ENCODE measurements around the gene LGALSL.
A peak's percentile ranks its signal among the peaks of the same experiment; 100 is the strongest.

LGALSL gene

GRCh38 chr2:64474121-64474571 lies 20.2 kb downstream of the LGALSL start:
- no peak for DNase-seq

- no peak for DNase-seq
These were observed 20.7 kb downstream of the LGALSL start for GRCh38 chr2:64474636-64475035.

GRCh38 chr2:64477037-64477436 lies 23.1 kb downstream of the LGALSL start:
- DNase-seq = no peak

GRCh38 chr2:64477979-64478378 lies 24.0 kb downstream of the LGALSL start:
- DNase-seq = no peak

- no peak for DNase-seq
These were observed 24.7 kb downstream of the LGALSL start for GRCh38 chr2:64478502-64479230.

GRCh38 chr2:64479259-64480117 lies 25.5 kb downstream of the LGALSL start:
- DNase-seq = no peak

GRCh38 chr2:64481665-64482064 lies 27.7 kb downstream of the LGALSL start:
- DNase-seq = no peak

- DNase-seq = no peak
These were observed 28.3 kb downstream of the LGALSL start for GRCh38 chr2:64482243-64482642.

GRCh38 chr2:64482765-64483504 lies 29.0 kb downstream of the LGALSL start:
- no peak for DNase-seq

- no peak for DNase-seq
These were observed 31.4 kb downstream of the LGALSL start for GRCh38 chr2:64485331-64485730.

- no peak for DNase-seq
These were observed 32.0 kb downstream of the LGALSL start for GRCh38 chr2:64485961-64486360.

- DNase-seq = no peak
These were observed 33.5 kb downstream of the LGALSL start for GRCh38 chr2:64487256-64488049.

GRCh38 chr2:64488050-64488974 lies 34.4 kb downstream of the LGALSL start:
- DNase-seq = peak; percentile 79 to 82

GRCh38 chr2:64489081-64489751 lies 35.3 kb downstream of the LGALSL start:
- DNase-seq = no peak

- no peak for DNase-seq
These were observed 37.5 kb downstream of the LGALSL start for GRCh38 chr2:64491426-64491825.

GRCh38 chr2:64492272-64492671 lies 38.3 kb downstream of the LGALSL start:
- DNase-seq = no peak

- DNase-seq = no peak
These were observed 38.9 kb downstream of the LGALSL start for GRCh38 chr2:64492821-64493220.

- no peak for DNase-seq
These were observed 39.8 kb downstream of the LGALSL start for GRCh38 chr2:64493788-64494187.

GRCh38 chr2:64498438-64498837 lies 44.5 kb downstream of the LGALSL start:
- no peak for DNase-seq

- no peak for DNase-seq
These were observed 46.6 kb downstream of the LGALSL start for GRCh38 chr2:64500549-64500948.

GRCh38 chr2:64501946-64502345 lies 48.0 kb downstream of the LGALSL start:
- DNase-seq = no peak
